Osteocyte (in vitro differentiated cells): ENCODE data around the gene NSUN3. TPM values are rescaled to one million over a fixed set of nuclear protein-coding genes. Genes with fewer than 3 reads are reported as not detected.

Experiments used
- DNase-seq: peaks from one replicate; pipeline ENCODE4 v3.0.0; 2021; ENCODE audit warnings: mixed read lengths; ENCODE audit not compliant: unreplicated experiment; ENCODE audit errors: extremely low spot score
- H3K27ac Mint-ChIP-seq: one replicate; pipeline ENCODE4 v1.8.0; 2021; ENCODE audit warnings: mild to moderate bottlenecking, mixed read lengths; ENCODE audit not compliant: unreplicated experiment
- H3K27me3 Mint-ChIP-seq: one replicate; pipeline ENCODE4 v1.8.0; 2021; ENCODE audit warnings: mixed read lengths; ENCODE audit not compliant: unreplicated experiment
- H3K36me3 Mint-ChIP-seq: one replicate; pipeline ENCODE4 v1.8.0; 2021; ENCODE audit warnings: mixed read lengths; ENCODE audit not compliant: unreplicated experiment
- H3K4me1 Mint-ChIP-seq: one replicate; pipeline ENCODE4 v1.8.0; 2021; ENCODE audit warnings: mixed read lengths; ENCODE audit not compliant: unreplicated experiment
- H3K4me3 Mint-ChIP-seq: one replicate; pipeline ENCODE4 v1.8.0; 2021; ENCODE audit warnings: mild to moderate bottlenecking, moderate library complexity, mixed read lengths; ENCODE audit not compliant: unreplicated experiment
- H3K9me3 Mint-ChIP-seq: one replicate; pipeline ENCODE4 v1.8.0; 2021; ENCODE audit warnings: mixed read lengths; ENCODE audit not compliant: unreplicated experiment
- CTCF ChIP-seq: fragments of 200-600 bp; sonication (generic); IDR thresholded peaks from 2 replicates; pipeline ENCODE4 v1.5.0; 2021; ENCODE audit warnings: antibody characterized with exemption, mild to moderate bottlenecking, moderate library complexity
- total RNA-seq: library from RNA; stranded (reverse); gene quantifications from 2 replicates; pipeline ENCODE4 v1.2.1, GENCODE V29; 2021

NSUN3 gene
- total RNA-seq, 1 donor from 2014 or later, result 15.0 TPM

DNA sequence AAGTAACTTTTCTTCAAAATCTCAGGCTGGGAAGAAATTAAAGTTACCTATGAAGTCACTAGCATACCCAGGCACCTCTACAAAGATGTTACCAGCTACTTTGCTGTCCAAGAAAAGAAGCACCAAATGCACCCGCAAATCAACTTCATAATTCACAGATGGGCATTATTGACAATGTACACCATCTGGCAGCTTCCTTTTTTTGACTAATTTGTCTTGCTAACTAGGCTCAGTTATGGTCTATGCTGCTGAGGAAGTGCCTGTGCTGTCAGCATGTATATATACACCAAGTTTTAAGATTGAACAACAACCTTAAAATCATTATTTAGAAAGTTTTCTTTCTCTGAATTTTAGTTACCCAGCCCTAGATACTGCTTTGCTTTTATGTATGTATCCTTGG, 93.8 kb downstream of the NSUN3 start:
- H3K4me1 Mint-ChIP-seq, result no peaks in the 10 kb centered on the region
- H3K9me3 Mint-ChIP-seq, result no peaks in the 10 kb centered on the region
- H3K27ac Mint-ChIP-seq, result no peak overlapping the region
- no peaks in the 10 kb centered on the region for H3K36me3 Mint-ChIP-seq
- H3K27me3 Mint-ChIP-seq, result peaks cover 8% of the 10 kb centered on the region
- TF ChIP-seq CTCF, result no peak
- no peak for DNase-seq
- no peak overlapping the region for H3K4me3 Mint-ChIP-seq

GRCh38 chr3:94158512-94158911, 95.7 kb downstream of the NSUN3 start:
- DNase-seq, result no peak
- Mint-ChIP-seq H3K27me3 (peaks cover 6% of the 10 kb centered on the region), H3K36me3 (no peaks in the 10 kb centered on the region), H3K27ac (no peak overlapping the region), H3K4me1 (no peaks in the 10 kb centered on the region), H3K4me3 (no peak overlapping the region), H3K9me3 (no peaks in the 10 kb centered on the region)
- TF ChIP-seq CTCF, result no peak

DNA sequence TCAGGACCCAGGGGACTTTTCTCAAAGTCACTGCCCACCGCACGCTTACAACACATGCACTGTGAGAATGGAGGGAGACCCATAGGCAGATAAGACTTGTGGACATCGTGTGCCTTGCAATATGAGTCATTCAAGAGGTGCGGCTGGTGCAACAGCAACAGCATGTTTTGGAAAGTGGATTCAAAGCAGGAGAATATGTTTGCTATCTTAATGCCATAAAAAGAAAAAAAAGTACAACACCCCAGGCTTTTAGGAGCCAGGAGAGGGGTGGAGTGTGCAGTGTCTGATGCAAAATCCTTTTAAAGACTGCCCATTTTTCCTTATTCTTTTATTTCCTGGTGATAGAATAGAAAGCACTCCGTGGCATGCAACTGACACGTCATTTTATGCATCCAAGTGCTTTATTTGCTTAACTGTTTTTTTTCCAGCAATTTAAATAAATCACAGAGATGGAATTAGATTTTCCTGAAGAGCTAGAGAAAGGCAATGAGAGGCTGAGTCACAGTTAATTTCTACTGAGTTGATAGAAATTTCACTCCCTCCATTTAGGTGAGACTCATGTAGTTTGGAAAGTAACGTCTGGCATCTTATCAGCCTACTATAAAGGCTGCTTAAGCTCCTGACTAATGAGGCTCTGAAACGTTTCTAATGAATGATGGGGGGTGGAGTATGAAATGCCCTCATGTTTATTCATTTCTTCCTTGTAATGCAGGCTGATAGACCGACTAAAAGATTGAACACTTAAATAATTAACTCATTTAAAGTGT, 96.4 kb downstream of the NSUN3 start:
- DNase-seq, result no peak

GRCh38 chr3:94162700-94163099, 99.8 kb downstream of the NSUN3 start:
- Mint-ChIP-seq H3K9me3 (no peaks in the 10 kb centered on the region), H3K27ac (no peak overlapping the region), H3K36me3 (no peaks in the 10 kb centered on the region), H3K4me3 (no peak overlapping the region), H3K27me3 (peaks cover 10% of the 10 kb centered on the region), H3K4me1 (no peaks in the 10 kb centered on the region)
- no peak for TF ChIP-seq CTCF
- no peak for DNase-seq

More for the DNA sequence above, 96.4 kb downstream of the NSUN3 start:
- H3K27me3 Mint-ChIP-seq, result peaks cover 8% of the 10 kb centered on the region
- no peak for TF ChIP-seq CTCF
- H3K4me3 Mint-ChIP-seq, result no peak overlapping the region
- no peak overlapping the region for H3K27ac Mint-ChIP-seq
- no peaks in the 10 kb centered on the region for H3K36me3 Mint-ChIP-seq
- no peaks in the 10 kb centered on the region for H3K9me3 Mint-ChIP-seq
- H3K4me1 Mint-ChIP-seq, result no peaks in the 10 kb centered on the region

- Mint-ChIP-seq H3K4me3 (no peak overlapping the region), H3K36me3 (no peaks in the 10 kb centered on the region), H3K27me3 (peaks cover 11% of the 10 kb centered on the region), H3K4me1 (no peaks in the 10 kb centered on the region), H3K27ac (no peak overlapping the region), H3K9me3 (no peaks in the 10 kb centered on the region)
- TF ChIP-seq CTCF, result no peak
- DNase-seq, result no peak
Measured at GRCh38 chr3:94167346-94167745, 104.5 kb downstream of the NSUN3 start.
